Measurements from ENCODE around the gene AGRN.
A peak's percentile ranks its signal among the peaks of the same experiment; 100 is the strongest.

Gene AGRN

DNA sequence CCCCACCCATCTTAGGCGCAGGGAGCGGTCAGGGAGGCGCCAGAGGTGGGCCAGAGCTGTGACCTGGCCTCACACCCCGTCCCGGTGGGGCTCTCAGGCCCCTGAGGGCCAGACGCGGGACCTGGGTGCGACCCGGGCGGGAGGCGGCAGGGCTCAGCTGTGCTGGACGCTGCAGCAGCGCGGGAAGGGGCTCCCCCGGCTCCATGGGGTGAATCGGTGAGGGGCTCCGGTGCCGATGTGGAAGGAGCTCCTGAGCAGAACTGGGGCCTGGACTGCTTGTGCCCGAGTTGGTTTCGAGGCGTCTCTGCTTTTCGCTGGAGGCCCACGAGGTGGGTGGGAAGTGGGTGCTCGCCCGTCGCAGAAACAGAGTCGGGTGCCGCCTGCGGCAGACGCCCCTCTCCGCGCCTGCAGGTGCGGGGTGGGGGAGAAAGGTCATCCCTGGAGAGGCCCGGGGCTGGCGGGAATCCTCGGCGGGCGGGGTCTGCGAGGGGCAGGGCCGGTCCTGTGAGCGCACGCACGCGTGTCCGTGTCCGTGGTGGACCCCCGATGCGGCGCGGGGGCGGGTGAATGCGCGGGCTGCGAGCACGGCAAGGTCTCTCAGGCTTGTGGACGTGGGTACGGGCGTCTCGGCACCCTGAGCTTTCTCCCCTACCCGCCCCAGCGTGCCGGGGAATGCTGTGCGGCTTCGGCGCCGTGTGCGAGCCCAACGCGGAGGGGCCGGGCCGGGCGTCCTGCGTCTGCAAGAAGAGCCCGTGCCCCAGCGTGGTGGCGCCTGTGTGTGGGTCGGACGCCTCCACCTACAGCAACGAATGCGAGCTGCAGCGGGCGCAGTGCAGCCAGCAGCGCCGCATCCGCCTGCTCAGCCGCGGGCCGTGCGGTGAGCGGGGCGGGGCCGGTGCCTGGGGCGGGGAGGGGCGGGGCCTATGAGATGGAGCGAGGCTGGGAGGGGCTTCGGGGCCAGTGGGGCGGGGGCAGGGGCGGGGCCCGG is 20.4 kb downstream of the AGRN start:
- peak; percentile 30 for DNase-seq

DNA sequence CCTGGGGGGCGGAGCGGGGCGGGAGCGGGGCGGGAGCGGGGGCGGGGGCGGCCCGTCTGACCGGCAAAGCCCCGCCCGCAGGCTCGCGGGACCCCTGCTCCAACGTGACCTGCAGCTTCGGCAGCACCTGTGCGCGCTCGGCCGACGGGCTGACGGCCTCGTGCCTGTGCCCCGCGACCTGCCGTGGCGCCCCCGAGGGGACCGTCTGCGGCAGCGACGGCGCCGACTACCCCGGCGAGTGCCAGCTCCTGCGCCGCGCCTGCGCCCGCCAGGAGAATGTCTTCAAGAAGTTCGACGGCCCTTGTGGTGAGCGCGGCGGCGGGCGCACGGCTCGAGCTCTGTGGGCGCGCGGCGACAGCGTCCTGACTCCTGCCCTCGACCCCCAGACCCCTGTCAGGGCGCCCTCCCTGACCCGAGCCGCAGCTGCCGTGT is 21.2 kb downstream of the AGRN start:
- DNase-seq, result no peak

DNA sequence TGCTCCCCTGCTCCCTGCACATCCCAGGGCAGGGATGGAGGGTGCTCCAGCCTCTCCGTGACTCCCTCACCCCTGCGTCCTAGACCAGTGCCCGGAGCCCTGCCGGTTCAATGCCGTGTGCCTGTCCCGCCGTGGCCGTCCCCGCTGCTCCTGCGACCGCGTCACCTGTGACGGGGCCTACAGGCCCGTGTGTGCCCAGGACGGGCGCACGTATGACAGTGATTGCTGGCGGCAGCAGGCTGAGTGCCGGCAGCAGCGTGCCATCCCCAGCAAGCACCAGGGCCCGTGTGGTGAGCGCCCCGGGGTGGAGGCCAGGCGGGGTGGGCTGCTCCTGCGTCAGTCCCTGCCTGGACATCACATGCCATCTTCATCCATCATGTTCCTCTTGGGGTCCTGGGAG is 22.0 kb downstream of the AGRN start:
- no peak for DNase-seq

DNA sequence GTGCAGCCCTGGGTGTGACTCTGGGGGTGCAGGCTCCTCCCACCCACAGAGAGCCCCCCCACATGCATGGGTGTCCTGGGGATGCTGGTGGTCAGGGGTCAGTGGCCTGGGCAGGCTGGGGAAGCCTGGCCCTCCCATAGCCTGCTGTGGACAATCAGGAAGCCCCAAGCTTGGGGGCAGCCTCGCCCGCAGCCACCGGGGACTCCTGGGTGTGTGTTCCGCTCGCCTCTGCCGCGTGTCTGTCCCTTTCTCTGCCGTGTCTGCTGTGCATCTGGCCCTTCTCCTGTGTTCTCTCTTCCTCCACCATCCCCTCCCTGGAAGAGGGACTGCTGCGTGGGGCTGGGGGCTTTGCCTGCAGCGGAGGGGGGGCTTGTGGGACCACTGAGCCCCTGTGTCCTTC is 22.9 kb downstream of the AGRN start:
- DNase-seq, result no peak

DNA sequence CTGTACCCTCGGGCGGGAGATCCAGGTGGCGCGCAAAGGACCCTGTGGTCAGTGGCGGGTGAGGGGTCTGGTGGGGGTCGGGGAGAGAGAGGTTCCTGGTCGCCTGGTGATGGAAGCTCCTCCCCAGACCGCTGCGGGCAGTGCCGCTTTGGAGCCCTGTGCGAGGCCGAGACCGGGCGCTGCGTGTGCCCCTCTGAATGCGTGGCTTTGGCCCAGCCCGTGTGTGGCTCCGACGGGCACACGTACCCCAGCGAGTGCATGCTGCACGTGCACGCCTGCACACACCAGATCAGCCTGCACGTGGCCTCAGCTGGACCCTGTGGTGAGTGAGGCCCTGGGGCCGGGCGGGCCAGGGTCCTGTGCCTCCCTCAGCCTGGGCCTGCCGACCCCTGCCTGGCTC is 23.5 kb downstream of the AGRN start:
- no peak for DNase-seq

DNA sequence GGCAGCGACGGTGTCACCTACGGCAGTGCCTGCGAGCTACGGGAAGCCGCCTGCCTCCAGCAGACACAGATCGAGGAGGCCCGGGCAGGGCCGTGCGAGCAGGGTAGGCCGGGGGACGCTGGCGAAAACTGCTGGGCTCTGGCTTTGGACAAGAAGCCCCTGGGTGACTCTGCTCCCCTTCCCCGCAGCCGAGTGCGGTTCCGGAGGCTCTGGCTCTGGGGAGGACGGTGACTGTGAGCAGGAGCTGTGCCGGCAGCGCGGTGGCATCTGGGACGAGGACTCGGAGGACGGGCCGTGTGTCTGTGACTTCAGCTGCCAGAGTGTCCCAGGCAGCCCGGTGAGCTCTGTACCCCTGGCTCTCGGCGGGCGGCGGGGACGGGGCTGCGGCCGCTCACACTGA is 24.0 kb downstream of the AGRN start:
- no peak for DNase-seq

DNA sequence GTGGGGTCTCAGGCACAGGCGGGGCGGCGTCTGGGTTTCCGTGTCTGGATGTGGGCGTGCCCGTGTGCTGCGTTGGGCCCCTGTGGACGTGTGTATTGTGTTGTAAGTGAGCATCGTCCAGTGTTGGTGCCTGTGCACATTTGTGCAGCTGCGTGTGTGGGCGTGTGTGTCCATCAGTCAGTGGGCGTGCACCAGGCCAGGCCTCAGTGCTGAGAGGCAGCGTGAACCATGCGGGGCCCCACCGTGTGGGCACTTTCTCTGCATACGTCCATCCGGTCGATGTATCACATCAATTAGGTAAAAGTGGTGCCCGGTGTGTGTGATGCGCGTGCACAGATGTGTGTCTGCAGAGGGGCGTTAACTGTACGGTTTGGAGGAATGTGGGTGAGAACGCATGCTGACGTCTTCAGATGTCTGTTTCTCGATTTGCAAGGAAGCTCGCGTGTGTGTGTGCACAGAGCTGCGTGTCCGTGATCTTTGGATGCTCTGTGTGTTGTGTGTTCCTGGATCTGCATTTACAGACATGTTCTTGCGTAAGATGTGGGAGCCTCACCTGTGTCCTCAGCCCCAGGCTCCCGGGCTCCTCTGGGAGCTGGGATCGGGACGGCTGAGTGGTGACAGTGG is 24.6 kb downstream of the AGRN start:
- no peak for DNase-seq

DNA sequence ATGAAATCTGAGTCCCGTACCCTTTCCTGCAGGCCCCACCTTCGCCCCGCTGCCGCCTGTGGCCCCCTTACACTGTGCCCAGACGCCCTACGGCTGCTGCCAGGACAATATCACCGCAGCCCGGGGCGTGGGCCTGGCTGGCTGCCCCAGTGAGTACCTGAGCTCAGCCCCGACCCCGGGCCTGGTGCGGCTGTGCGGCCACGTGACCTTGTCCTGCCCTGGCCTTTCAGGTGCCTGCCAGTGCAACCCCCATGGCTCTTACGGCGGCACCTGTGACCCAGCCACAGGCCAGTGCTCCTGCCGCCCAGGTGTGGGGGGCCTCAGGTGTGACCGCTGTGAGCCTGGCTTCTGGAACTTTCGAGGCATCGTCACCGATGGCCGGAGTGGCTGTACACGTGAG is 25.2 kb downstream of the AGRN start:
- no peak for DNase-seq

DNA sequence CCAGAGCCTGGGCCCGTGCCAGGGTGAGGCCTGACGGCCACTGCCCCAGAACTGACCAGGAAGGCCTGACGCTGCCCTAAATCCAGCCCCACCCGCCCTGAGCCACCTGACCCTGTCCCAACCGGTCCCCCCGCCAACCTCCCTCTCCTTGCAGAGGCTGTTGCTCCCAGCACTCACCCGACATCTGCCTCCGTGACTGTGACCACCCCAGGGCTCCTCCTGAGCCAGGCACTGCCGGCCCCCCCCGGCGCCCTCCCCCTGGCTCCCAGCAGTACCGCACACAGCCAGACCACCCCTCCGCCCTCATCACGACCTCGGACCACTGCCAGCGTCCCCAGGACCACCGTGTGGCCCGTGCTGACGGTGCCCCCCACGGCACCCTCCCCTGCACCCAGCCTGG is 26.3 kb downstream of the AGRN start:
- no peak for DNase-seq

DNA sequence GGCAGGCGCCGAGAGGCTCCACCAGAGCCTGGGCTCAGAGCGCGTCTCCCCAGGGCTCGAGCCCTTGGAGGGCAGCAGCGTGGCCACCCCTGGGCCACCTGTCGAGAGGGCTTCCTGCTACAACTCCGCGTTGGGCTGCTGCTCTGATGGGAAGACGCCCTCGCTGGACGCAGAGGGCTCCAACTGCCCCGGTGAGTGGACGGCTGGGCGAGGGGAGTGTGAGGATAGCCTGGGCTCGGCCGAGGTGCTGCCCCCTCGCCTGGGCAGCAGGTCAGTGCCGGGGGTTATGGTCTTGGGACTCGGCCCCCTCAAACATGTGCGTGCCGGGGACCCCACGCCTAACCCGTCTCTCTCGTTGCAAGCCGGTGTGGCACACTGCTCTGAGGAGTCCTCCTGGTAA is 26.8 kb downstream of the AGRN start:
- DNase-seq, result no peak

DNA sequence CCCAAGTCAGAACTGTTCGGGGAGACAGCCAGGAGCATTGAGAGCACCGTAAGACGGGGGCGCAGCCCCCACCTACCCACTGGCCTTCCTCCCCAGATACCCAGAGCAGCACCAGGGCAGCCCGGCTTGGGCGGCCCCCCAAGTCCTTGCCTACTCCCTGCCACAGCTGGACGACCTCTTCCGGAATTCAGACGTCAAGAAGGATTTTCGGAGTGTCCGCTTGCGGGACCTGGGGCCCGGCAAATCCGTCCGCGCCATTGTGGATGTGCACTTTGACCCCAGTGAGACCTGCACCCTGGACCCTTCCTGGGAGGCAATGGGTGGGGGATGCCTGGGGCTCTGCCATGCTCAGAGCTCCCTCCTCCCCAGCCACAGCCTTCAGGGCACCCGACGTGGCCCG is 27.5 kb downstream of the AGRN start:
- no peak for DNase-seq

DNA sequence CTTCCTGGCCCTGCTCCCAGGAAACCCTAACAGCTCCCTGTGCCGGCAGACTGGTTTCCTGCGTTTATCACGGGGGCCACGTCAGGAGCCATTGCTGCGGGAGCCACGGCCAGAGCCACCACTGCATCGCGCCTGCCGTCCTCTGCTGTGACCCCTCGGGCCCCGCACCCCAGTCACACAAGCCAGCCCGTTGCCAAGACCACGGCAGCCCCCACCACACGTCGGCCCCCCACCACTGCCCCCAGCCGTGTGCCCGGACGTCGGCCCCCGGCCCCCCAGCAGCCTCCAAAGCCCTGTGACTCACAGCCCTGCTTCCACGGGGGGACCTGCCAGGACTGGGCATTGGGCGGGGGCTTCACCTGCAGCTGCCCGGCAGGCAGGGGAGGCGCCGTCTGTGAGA is 28.0 kb downstream of the AGRN start:
- DNase-seq, result no peak

DNA sequence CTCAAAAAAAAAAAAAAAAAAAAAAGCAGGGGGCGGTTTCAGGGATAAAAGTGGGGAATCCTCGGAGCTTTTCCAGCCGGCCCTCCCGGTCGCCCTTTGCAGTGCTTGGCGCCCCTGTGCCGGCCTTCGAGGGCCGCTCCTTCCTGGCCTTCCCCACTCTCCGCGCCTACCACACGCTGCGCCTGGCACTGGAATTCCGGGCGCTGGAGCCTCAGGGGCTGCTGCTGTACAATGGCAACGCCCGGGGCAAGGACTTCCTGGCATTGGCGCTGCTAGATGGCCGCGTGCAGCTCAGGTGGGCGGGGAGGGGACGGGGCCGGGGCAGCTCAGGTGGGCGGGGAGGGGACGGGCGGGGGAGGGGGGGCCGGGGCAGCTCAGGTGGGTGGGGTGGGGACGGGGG is 28.8 kb downstream of the AGRN start:
- DNase-seq, result no peak

DNA sequence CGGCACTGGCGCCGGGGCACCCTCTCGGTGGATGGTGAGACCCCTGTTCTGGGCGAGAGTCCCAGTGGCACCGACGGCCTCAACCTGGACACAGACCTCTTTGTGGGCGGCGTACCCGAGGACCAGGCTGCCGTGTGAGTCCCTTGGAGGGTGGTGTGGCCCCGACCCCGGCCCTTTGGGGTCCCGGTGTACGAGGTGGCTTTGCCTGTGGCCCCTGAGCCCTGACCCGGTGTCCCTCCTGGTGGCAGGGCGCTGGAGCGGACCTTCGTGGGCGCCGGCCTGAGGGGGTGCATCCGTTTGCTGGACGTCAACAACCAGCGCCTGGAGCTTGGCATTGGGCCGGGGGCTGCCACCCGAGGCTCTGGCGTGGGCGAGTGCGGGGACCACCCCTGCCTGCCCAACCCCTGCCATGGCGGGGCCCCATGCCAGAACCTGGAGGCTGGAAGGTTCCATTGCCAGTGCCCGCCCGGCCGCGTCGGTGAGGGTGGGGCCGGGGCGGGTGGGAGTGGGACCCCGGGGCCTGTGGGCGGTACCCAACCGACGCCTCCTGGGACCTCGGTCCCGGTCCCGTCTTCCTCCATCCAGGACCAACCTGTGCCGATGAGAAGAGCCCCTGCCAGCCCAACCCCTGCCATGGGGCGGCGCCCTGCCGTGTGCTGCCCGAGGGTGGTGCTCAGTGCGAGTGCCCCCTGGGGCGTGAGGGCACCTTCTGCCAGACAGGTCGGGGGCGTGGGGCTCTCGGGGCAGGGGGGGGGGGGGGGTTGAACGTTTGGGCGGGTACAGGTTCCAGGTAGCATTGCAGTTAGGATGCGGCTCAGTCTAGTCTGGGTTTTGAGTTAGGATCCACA is 29.6 kb downstream of the AGRN start:
- DNase-seq, result no peak

DNA sequence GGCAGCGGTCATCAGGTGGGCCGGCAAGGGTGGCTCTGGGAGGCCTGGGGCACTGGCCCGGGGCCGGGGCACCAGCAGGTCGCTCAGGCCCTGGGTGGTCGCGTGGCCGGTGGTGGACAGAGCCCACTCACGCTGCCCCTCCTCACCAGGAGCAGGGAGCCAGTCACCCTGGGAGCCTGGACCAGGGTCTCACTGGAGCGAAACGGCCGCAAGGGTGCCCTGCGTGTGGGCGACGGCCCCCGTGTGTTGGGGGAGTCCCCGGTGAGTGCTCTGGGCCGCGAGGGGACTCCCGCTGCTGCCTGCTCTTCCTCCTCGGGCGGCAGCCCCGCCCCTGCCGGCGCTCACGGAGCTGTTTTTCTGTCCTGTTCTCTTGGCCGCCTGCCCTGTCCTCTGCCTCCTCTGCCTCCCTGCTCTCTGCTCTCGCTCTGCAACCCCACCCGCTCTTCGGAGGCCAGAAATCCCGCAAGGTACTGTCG is 30.7 kb downstream of the AGRN start:
- DNase-seq, result no peak

DNA sequence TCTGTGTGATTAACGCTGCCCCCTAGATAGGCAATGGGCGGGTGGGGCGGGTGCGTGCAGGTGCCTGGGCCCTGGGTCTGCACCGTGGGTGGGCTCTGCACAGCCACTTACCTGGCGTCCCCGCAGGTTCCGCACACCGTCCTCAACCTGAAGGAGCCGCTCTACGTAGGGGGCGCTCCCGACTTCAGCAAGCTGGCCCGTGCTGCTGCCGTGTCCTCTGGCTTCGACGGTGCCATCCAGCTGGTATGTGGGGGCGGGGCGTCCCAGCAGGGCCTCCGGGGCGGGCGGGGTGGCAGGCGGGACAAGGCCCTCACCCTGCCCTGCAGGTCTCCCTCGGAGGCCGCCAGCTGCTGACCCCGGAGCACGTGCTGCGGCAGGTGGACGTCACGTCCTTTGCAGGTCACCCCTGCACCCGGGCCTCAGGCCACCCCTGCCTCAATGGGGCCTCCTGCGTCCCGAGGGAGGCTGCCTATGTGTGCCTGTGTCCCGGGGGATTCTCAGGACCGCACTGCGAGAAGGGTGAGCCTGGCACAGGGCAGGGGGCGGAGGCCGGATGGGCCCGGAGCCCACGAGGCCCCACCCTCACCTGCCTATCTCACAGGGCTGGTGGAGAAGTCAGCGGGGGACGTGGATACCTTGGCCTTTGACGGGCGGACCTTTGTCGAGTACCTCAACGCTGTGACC is 31.3 kb downstream of the AGRN start:
- DNase-seq, result no peak

DNA sequence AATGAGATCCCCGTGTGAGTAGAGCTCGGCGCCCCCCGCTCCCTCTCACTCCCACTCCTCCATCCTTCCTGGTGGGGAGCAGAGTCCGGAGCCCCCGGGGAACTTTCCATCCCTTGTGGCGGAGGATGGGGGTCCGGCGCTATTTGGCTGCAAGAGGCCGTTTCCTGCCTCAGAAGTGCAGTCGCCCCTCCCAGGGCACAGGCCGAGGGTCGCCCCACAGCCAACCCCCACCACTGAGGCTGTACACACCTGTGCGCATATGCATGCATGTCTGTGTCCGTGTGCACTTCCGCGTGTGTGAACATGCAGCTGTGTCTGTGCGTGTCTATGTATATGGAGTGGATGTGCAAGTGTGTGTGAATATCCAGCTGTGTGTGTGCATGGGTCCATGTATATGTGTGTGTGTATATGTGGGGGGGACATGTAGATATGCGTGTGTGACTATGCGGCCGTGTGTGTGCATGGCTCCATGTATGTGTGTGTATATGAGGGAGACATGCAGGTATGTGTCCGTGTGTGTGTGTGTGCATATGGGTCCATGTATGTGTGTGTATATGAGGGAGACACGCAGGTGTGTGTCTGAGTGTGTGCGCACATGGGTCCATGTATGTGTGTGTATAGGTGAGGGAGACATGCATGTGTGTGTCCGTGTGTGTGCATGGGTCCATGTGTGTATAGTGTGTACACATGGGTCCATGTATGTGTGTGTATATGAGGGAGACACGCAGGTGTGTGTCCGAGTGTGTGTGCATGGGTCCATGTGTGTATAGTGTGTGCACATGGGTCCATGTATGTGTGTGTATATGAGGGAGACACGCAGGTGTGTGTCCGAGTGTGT is 32.3 kb downstream of the AGRN start:
- no peak for DNase-seq

DNA sequence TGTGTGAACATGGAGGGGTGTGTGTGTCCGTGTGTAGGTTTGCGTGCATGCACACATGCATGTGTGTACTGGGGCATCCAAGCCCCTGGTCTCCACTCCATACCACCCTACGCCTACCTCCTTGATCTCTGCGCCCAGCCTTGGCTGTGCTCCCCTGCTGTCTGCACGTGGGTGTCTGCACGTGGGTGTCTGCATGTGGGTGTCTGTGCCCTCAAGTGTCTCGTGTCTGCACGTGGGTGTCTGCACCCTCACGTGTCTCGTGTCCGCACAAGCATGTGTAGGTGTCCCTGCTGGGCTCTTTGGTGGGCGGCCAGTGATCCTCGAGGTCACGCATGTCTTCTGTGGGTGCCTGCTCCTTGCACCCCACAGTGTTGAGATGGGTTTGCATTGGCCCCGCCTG is 33.1 kb downstream of the AGRN start:
- DNase-seq, result no peak

DNA sequence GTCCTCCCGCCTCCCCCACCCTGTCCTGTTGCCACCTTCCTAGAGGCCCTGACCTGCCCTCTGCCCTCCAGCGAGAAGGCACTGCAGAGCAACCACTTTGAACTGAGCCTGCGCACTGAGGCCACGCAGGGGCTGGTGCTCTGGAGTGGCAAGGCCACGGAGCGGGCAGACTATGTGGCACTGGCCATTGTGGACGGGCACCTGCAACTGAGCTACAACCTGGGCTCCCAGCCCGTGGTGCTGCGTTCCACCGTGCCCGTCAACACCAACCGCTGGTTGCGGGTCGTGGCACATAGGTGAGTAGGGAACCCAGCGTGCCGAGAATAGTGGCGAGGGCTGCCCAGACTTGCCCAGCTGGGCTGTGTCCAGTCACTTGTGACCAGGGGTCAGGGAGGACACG is 33.8 kb downstream of the AGRN start:
- no peak for DNase-seq

DNA sequence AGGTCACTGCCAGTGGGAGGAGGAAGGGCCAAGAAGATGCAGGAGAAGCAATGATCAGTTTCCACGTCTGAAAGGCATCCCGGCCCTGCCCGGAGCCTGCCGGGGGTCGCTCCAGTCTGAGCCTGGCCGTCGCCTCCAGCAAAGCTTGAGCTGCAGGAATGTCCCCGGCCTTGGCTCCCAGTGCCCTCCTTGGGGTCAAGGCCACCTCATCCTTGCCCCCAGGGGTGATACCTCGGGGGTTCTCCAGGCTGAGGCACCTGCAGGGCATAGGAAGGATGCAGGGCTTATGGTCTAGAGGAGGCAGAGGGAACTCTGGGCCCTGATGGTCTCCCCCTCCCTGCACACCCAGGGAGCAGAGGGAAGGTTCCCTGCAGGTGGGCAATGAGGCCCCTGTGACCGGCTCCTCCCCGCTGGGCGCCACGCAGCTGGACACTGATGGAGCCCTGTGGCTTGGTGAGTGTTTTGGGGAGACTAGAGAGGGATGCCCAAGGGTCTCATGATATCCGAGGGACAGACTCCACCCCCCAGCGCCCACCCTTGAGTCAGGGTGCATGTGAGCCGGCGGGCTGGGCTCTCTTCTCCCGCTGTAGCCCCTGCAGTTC is 34.3 kb downstream of the AGRN start:
- no peak for DNase-seq

DNA sequence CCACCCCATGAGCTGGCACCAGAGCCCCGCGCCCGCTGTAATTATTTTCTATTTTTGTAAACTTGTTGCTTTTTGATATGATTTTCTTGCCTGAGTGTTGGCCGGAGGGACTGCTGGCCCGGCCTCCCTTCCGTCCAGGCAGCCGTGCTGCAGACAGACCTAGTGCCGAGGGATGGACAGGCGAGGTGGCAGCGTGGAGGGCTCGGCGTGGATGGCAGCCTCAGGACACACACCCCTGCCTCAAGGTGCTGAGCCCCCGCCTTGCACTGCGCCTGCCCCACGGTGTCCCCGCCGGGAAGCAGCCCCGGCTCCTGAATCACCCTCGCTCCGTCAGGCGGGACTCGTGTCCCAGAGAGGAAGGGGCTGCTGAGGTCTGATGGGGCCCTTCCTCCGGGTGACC is 35.1 kb downstream of the AGRN start:
- DNase-seq, result no peak
